Brain microvascular endothelial cell (primary cell): Measurements from ENCODE around the gene MAP4K1.

Experiments
- DNase-seq: peaks from one replicate; pipeline ENCODE4 v3.0.0-alpha.2; 2020
- H3K27ac ChIP-seq: fragments of 250-450 bp; sonication (Bioruptor Pico); 2 replicates; pipeline ENCODE4 v1.5.1; 2020; ENCODE audit warnings: mild to moderate bottlenecking, moderate library complexity
- H3K27me3 ChIP-seq: fragments of 250-450 bp; sonication (Bioruptor Pico); replicated peaks from 2 replicates; pipeline ENCODE4 v1.5.1; 2020; ENCODE audit warnings: mild to moderate bottlenecking
- H3K36me3 ChIP-seq: fragments of 250-450 bp; sonication (Bioruptor Pico); replicated peaks from 2 replicates; pipeline ENCODE4 v1.5.1; 2020; ENCODE audit warnings: mild to moderate bottlenecking
- H3K4me3 ChIP-seq: 2 replicates; pipeline ENCODE4 v1.5.1; 2011; ENCODE audit warnings: low read depth, mild to moderate bottlenecking, control low read depth, low read length, moderate library complexity
- in situ Hi-C: cut with HindIII; loops from 2 replicates; pipeline ENCODE4 v1.10.0; 2017; ENCODE audit warnings: low sequenced_read_pairs, low pct_ligation_motif_present
- TF ChIP-seq, protein P1 (sequence below): IDR thresholded peaks from 2 replicates; pipeline ENCODE4 v1.5.1; 2011; ENCODE audit warnings: low read depth, mild to moderate bottlenecking, moderate library complexity, low read length, control low read depth, inconsistent platforms; ENCODE audit errors: missing control alignments

The MAP4K1 gene

DNA sequence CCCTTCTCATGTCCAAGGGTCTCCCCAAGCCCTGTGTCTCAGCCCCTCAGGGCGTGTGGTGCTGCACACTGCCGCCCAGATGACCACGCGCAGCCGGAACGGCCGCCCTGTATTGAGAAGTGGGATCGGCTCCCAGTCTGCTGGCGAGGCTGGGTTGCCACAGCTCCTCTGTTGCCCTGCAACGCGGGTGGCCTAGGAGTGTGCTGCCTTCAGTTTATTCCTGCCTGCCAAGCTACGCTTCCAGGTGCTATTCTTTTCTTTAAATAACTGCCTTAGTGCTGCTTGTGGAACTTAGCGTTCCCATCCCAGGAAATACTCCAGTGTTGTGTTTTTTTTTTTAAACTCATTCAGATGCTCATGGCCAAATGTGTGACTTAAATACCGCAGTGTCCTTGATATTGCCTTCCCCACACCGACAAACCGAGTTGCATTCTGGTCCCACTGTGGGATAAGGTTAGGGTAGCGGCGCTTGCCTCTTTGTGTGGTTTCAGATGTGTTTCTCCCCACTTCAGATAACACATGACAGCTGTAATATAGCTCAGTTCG lies 46.3 kb upstream of the MAP4K1 start:
- H3K4me3 ChIP-seq, result no peak overlapping the region
- DNase-seq, result no peak
- H3K36me3 ChIP-seq, result no peaks in the 10 kb centered on the region
- in situ Hi-C loops, result no loop called here
- H3K27ac ChIP-seq, result peak overlapping the region; percentile 13
- no peaks in the 10 kb centered on the region for H3K27me3 ChIP-seq
- TF ChIP-seq, protein P1, sequence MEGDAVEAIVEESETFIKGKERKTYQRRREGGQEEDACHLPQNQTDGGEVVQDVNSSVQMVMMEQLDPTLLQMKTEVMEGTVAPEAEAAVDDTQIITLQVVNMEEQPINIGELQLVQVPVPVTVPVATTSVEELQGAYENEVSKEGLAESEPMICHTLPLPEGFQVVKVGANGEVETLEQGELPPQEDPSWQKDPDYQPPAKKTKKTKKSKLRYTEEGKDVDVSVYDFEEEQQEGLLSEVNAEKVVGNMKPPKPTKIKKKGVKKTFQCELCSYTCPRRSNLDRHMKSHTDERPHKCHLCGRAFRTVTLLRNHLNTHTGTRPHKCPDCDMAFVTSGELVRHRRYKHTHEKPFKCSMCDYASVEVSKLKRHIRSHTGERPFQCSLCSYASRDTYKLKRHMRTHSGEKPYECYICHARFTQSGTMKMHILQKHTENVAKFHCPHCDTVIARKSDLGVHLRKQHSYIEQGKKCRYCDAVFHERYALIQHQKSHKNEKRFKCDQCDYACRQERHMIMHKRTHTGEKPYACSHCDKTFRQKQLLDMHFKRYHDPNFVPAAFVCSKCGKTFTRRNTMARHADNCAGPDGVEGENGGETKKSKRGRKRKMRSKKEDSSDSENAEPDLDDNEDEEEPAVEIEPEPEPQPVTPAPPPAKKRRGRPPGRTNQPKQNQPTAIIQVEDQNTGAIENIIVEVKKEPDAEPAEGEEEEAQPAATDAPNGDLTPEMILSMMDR, result no peak

- Histone ChIP-seq H3K36me3 (no peaks in the 10 kb centered on the region), H3K4me3 (no peak overlapping the region), H3K27ac (no peak overlapping the region), H3K27me3 (no peaks in the 10 kb centered on the region)
- DNase-seq, result no peak
- TF ChIP-seq, protein P1, result no peak
- in situ Hi-C loops, result no loop called here
Observed at GRCh38 chr19:38663156-38663651, 45.5 kb upstream of the MAP4K1 start.

DNA sequence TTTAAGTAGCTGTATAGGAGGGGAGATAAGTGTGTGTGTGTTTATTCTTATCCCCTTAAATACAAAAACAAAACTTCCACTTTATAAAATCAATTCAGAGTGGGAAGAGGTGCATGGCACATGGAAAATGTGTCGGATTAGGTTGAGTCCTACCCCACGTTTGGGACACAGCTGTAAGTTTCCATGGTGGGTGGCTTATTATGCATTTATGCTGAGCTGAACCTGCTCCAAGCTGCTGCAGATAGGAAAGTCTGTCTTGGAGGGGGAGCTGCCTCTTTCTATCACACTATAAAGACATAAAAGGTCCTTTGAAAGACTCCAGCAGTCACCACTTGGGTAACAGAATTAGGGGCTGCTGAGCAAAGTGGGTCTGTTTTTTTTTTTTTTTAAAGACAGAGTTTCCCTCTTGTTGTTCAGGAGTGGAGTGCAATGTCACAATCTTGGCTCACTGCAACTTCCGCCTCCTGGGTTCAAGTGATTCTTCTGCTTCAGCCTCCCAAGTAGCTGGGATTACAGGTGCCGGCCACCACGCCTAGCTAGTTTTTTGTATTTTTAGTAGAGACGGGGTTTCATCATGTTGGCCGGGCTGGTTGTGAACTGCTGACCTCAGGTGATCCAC lies 44.9 kb upstream of the MAP4K1 start:
- TF ChIP-seq, protein P1, result no peak
- H3K27ac ChIP-seq, result no peak overlapping the region
- DNase-seq, result no peak
- in situ Hi-C loops, result no loop called here
- no peaks in the 10 kb centered on the region for H3K36me3 ChIP-seq
- H3K4me3 ChIP-seq, result no peak overlapping the region
- H3K27me3 ChIP-seq, result no peaks in the 10 kb centered on the region

- Histone ChIP-seq H3K27me3 (no peaks in the 10 kb centered on the region), H3K27ac (no peak overlapping the region), H3K36me3 (no peaks in the 10 kb centered on the region), H3K4me3 (no peak overlapping the region)
- TF ChIP-seq, protein P1, result no peak
- in situ Hi-C loops, result no loop called here
- DNase-seq, result no peak
Observed at GRCh38 chr19:38661996-38662395, 44.2 kb upstream of the MAP4K1 start.

GRCh38 chr19:38661136-38661535 lies 43.4 kb upstream of the MAP4K1 start:
- in situ Hi-C loops, result no loop called here
- TF ChIP-seq, protein P1, result no peak
- H3K27me3 ChIP-seq, result no peaks in the 10 kb centered on the region
- H3K36me3 ChIP-seq, result peaks cover 3% of the 10 kb centered on the region
- H3K4me3 ChIP-seq, result no peak overlapping the region
- DNase-seq, result no peak
- no peak overlapping the region for H3K27ac ChIP-seq

- no peak overlapping the region for H3K4me3 ChIP-seq
- peaks cover 3% of the 10 kb centered on the region for H3K36me3 ChIP-seq
- no peaks in the 10 kb centered on the region for H3K27me3 ChIP-seq
- in situ Hi-C loops, result no loop called here
- TF ChIP-seq, protein P1, result no peak
- no peak for DNase-seq
- no peak overlapping the region for H3K27ac ChIP-seq
Observed at GRCh38 chr19:38660724-38661123, 43.0 kb upstream of the MAP4K1 start.
